RKO (cell line): Measurements from ENCODE around the gene NSMCE4A.
"Not testable (repeated sequence)": the region's sequence is repeated elsewhere in the genome, so short reads cannot be mapped to it uniquely, and the experiment has no call there.

ENCODE experiments used
- DNase-seq: peaks from one replicate; pipeline ENCODE4 v3.0.0-alpha.2; 2016; ENCODE audit warnings: low spot score

The NSMCE4A gene

GRCh38 chr10:121988361-121989324, 13.6 kb upstream of the NSMCE4A start, which contains the start of gene TACC2:
Gene TACC2 (plus strand): TSS chr10:121989163. CDS start chr10:122021982, 32,819 bp downstream.
- peak; percentile 21 for DNase-seq

DNA sequence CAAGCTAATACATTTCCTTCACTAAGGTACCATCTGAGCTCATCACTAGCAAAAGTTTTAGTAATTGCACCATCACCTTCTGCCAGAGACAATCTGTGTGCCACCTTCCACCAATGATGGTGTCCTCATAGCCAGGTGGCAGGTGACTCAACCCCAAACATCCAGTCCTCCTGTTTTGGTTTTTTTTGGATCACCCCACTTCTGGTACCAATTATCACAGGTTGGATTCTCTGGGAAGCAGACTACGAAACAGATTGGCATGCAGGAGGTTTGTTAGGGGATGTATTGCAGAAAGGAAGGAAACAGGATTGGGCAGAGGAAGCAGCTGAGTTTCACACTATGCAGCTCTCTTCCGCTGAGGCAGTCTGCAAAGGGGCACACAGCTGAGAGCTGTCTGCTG, 9.4 kb upstream of the NSMCE4A start:
- DNase-seq: no peak

DNA sequence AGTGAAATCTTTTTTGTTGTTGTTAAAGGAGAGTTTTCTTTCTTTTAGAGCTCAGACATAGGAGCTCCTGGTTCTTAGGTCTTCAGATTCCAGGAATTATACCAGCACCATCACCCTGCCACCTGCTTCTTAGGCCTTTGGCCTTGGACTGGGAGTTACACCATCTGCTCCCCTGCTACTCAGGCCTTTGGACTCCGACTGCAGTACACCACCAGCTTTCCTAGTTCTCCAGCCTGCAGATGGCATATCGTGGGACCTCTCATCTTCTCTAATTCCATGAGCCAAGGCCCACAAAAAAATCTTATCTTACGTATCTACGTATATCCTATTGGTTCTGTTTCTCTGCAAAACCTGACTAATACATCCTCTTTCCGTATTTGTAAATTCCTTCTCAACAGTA, 8.8 kb upstream of the NSMCE4A start:
- DNase-seq: no peak

DNA sequence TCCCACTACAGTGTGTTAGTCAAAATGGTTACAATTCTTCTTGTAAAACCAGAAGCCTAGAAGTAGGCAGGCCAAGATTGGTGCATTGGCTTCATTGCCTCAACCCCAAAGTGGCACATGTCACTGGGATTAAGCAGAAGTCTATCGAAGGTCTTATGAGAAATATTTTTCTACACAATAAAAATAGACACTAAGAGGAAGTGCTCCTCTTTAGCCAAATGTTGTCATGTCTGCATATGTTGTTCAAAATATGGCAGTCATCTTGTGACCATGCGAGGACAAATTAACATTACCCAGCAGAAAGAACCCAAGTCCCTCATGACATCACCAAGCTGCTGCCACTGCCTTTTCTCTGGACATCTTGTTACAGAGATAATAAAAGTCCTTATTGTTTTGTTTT, 6.3 kb upstream of the NSMCE4A start:
- no peak for DNase-seq

DNA sequence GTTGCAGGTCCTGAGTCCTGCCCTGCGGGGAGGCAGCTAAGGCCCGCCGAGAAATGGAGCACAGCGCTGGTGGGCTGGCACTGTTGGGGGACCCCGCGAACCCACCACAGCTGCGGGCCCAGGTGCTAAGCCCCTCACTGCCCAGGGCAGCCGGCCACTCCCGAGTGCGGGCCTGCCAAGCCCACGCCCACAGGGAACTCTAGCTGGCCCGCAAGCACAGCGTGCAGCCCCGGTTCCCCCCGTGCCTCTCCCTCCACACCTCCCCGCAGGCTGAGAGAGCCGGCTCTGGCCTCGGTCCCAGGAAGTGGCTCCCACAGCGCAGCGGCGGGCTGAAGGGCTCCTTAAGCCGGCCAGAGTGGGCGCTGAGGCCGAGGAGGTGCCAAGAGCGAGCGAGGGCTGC, 3.5 kb upstream of the NSMCE4A start:
- DNase-seq: no peak

DNA sequence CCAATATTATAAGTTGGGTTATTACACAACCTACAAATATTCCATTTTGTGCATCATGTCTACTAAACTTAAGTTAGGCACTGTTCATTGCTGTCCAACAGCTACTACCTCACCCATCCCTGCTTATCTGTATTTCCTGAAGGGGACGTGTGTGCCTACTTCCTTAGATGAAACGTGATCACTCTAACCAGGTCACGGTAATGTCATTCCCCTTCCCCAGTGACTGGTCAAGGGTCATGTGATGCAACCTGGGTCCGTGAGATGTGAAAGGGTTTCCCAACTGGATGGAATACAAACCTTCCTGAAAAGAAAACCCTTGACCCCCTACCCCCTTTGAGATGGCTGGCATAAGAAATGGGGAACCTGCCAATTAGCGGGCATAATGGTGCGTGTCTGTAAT, 1.6 kb upstream of the NSMCE4A start:
- DNase-seq: no peak

DNA sequence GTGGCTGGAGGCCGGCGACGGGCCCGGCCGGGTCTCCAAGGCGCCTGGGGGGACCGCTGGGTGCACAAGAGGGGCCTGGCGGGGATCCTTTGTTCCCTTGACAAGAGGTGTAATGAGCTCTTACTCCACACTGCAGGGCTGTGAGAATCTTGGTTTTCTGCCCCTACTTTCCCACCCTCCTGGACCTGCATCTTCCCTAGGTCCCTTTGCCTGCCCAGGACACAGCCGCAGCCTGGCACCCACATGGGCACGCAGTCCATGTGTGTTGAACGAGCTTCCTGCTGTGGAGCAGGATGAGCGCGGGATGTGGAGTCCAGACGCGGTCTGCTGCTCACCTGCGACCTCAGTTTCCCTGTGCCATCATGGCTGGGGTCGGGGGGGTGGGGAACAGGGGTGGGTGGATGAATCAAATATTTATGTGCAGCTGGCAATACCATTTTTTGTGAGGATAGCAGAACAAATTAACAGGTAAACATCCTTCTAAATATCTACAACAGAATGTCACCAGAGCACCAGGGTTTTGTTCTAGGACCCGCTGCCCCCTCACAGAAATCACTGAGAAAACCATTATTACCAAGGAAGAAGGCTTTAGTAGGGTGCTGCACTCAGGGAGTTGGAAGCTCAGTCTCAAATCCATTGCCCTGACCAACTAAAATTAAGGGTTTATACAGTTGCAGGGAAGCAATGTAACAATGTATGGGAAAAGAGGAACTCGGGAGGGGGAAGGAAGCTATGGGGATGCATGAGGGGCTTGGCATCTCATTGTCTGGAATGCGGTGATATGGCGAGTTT, 474 bp upstream of the NSMCE4A start:
- DNase-seq: no peak

GRCh38 chr10:121974019-121974534, 940 bp downstream of the NSMCE4A start:
- no peak for DNase-seq

DNA sequence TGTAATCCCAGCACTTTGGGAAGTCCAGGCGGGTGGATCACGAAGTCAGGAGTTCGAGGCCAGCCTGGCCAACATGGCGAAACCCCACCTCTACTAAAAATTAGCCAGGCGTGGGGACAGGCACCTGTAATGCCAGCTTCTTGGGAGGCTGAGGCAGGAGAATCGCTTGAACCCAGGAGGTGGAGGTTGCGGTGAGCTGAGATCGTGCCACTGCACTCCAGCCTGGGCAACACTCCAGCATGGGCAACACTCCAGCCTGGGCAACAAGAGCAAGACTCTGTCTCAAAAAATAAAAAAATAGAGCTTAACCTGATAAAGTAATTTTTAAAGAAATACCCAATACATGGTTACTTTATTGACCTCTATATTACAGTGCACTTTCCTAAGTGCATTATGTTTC, 5.9 kb downstream of the NSMCE4A start:
- DNase-seq: not testable (repeated sequence)

DNA sequence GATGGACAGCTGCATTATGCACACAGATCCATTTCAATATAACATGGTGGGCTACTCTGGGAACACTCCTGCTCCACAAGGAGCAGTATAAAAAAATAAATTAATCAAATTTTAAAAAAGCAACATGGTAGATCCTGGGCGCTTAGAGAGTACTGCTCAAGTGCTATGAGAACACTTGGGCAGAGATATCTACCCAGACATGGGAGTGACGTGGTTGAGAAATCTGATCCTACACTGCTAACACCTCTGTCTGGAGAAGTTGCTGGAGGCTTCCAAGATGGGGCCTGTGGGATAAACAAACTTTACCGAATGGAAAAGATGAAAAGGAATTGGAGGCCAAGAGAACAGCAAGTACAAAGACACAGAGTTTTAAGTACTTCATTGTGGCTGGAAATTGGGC, 9.0 kb downstream of the NSMCE4A start:
- no peak for DNase-seq

- DNase-seq: no peak
Measured at GRCh38 chr10:121961456-121961855, 13.6 kb downstream of the NSMCE4A start.

GRCh38 chr10:121959671-121960070, 15.3 kb downstream of the NSMCE4A start:
- no peak for DNase-seq

- peak; percentile 75 for DNase-seq
Measured at GRCh38 chr10:121956111-121957061, 18.6 kb downstream of the NSMCE4A start.

DNA sequence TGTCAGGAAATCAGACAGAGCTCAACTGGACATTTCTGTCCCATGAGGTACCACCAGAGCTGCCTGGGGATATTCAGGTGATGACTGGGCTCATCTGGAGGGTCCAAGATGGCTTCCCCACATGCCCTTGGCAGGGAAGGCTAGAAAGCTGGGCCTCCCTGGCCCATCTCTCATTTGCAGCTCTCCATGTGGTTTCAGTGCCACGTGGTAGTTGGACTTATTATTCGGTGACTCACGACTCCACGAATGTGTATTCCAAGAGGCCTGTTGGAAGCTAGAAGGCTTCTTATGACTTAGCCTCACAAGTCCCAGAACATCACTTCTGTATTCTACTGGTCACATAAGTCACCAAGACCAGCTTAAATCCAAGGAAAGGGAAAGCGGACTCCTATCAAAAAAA, 22.8 kb downstream of the NSMCE4A start:
- DNase-seq: no peak

DNA sequence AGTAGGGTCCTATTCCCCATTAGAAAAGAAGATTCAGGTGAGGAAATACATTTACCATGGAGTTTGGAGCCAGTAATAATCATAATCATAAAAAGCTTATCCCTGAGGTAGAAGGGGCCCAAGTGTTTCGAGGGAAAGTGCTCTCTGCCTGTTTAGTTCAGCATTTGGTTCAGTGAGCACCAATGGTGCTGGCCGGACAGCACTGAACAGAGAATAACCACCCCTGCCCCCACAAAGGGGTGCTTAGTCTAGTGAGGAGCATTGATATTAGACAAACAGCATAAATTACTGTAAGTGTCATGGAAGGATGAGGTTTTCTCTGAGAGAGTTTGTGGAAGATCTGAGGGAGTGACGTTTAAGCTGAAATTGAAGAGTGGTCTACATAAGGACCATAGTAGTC, 25.6 kb downstream of the NSMCE4A start:
- no peak for DNase-seq

GRCh38 chr10:121949049-121949448, 26.0 kb downstream of the NSMCE4A start:
- DNase-seq: no peak

- DNase-seq: peak; percentile 71
Measured at GRCh38 chr10:121947343-121948330, 27.4 kb downstream of the NSMCE4A start.

- DNase-seq: peak; percentile 26
Measured at GRCh38 chr10:121942749-121943416, 32.1 kb downstream of the NSMCE4A start.

DNA sequence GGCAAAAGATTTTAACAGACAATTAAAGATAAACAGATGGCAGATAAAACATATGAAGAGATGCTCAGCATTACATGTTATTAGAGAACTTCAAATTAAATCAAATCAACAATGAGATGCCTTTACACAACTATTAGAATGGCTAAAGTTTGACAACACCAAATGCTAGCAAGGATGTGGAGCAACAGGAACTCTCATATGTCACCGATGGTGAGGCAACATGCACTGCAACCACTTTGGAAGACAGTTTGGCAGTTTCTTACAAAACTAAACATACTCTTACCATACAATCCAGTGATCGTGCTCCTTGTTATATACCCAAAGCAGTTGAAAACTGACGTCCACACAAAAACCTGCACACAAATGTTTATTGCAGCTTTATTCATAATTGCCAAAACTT, 33.5 kb downstream of the NSMCE4A start:
- DNase-seq: no peak

- DNase-seq: no peak
Measured at GRCh38 chr10:121936295-121936694, 38.7 kb downstream of the NSMCE4A start.
